A673 (cell line): ENCODE data around the gene ACOT12.

Experiments
- EZH2 ChIP-seq: fragments of 200-600 bp; sonication (generic); IDR thresholded peaks from 2 replicates; pipeline ENCODE4 v1.6.1; 2017; ENCODE audit warnings: borderline replicate concordance, low read depth, mild to moderate bottlenecking, mixed read lengths, antibody characterized with exemption, low read length; ENCODE audit not compliant: poor library complexity, severe bottlenecking
- TF ChIP-seq, protein P1 (sequence below): fragments of 300-800, 200-600 bp; sonication (generic); conservative IDR thresholded peaks from 2 replicates; pipeline ENCODE4 v1.5.1; 2017; ENCODE audit warnings: low read depth, mild to moderate bottlenecking, antibody characterized with exemption, low read length, moderate library complexity, mixed read lengths

DNA sequence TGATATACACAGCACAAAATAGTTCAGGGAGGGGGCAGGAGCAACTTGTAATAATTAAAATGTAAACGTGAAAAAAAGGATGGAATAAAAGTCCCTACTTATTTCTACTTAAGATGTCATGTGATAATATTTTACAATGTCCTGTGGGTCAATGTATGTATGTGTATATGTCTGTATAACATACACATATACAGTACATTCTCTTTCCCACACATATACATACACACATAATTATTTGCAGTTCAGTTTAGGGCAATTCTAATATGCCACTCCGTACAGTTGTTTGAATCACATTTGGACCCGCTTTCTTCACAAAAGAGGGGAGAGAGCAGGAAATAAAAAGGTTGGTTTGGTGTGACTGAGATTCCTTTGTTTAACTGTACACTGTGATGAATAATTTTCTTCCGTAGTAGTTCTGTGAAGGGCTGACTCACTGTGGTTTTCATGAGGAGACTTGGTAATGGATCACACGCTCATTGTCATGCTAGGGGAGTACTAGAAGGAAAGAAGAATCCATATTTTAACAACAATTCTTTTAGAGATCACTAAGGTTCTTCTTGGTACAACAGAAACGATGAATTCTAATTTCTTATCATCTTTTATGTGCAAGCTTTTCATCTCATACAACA, 26.2 kb upstream of the ACOT12 start:
- TF ChIP-seq EZH2, result no peak
- TF ChIP-seq, protein P1, sequence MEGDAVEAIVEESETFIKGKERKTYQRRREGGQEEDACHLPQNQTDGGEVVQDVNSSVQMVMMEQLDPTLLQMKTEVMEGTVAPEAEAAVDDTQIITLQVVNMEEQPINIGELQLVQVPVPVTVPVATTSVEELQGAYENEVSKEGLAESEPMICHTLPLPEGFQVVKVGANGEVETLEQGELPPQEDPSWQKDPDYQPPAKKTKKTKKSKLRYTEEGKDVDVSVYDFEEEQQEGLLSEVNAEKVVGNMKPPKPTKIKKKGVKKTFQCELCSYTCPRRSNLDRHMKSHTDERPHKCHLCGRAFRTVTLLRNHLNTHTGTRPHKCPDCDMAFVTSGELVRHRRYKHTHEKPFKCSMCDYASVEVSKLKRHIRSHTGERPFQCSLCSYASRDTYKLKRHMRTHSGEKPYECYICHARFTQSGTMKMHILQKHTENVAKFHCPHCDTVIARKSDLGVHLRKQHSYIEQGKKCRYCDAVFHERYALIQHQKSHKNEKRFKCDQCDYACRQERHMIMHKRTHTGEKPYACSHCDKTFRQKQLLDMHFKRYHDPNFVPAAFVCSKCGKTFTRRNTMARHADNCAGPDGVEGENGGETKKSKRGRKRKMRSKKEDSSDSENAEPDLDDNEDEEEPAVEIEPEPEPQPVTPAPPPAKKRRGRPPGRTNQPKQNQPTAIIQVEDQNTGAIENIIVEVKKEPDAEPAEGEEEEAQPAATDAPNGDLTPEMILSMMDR, result no peak
